ENCODE measurements around the gene ARMC9. TPM values are rescaled to one million over a fixed set of nuclear protein-coding genes. Genes with fewer than 3 reads are reported as not detected.
A peak's percentile ranks its signal among the peaks of the same experiment; 100 is the strongest.

ARMC9 gene
- total and polyA plus RNA-seq, 4 donors = 20.5 to 51.6 (median 38.6) TPM

- 47 to 74% methylated on average over 1 of the region's 1 CpG for WGBS, 2 donors
- no peak overlapping the region for H3K27ac ChIP-seq (ENCODE audit: low read depth in 1 of 2, low read length in 1 of 2)
- peaks cover 0 to 4% (median 0%) of the 10 kb centered on the region in 5 donors for H3K4me1 ChIP-seq (ENCODE audit: control insufficient read depth in 5 of 5, insufficient read depth in 5 of 5, low read length in 5 of 5)
- no peaks in the 10 kb centered on the region for H3K27me3 ChIP-seq (ENCODE audit: control insufficient read depth in 3 of 3, insufficient read depth in 3 of 3, low read length in 2 of 3)
- no peak overlapping the region for H3K9ac ChIP-seq (ENCODE audit: insufficient read depth in 1 of 2, low read length in 2 of 2)
- DNase-seq (no peak), ATAC-seq (ENCODE audit: insufficient read depth, low FRiP score) (no peak)
- TF ChIP-seq CTCF (IDR thresholded peaks at IDR 0.05; ENCODE audit: control extremely low read depth, extremely low read depth) = no peak
- no peaks in the 10 kb centered on the region for H3K36me3 ChIP-seq (ENCODE audit: control insufficient read depth in 4 of 4, insufficient read depth in 4 of 4, low read length in 4 of 4)
- no peak overlapping the region for H3K4me3 ChIP-seq
- peaks cover 0 to 3% (median 0%) of the 10 kb centered on the region in 4 donors for H3K9me3 ChIP-seq (ENCODE audit: control insufficient read depth in 4 of 4, insufficient read depth in 3 of 4, low read length in 3 of 4)
These were observed 121.4 kb downstream of the ARMC9 start for GRCh38 chr2:231319867-231320266.

GRCh38 chr2:231321021-231321420 lies 122.6 kb downstream of the ARMC9 start:
- peaks cover 0 to 4% (median 0%) of the 10 kb centered on the region in 5 donors for H3K4me1 ChIP-seq (ENCODE audit: control insufficient read depth in 5 of 5, insufficient read depth in 5 of 5, low read length in 5 of 5)
- H3K9ac ChIP-seq (ENCODE audit: insufficient read depth in 1 of 2, low read length in 2 of 2) = no peak overlapping the region
- peaks cover 0 to 3% (median under 1%) of the 10 kb centered on the region in 4 donors for H3K9me3 ChIP-seq (ENCODE audit: control insufficient read depth in 4 of 4, insufficient read depth in 3 of 4, low read length in 3 of 4)
- peak overlapping the region in 1 of 2 donors; percentile 17 for H3K27ac ChIP-seq (ENCODE audit: low read depth in 1 of 2, low read length in 1 of 2)
- 52 to 67% methylated on average over 7 of the region's 7 CpGs for WGBS, 2 donors
- H3K4me3 ChIP-seq = no peak overlapping the region
- ATAC-seq (ENCODE audit: insufficient read depth, low FRiP score) (peak; percentile 34), DNase-seq (peak; percentile 28 to 51 (median 34))
- no peaks in the 10 kb centered on the region for H3K27me3 ChIP-seq (ENCODE audit: control insufficient read depth in 3 of 3, insufficient read depth in 3 of 3, low read length in 2 of 3)
- TF ChIP-seq CTCF (IDR thresholded peaks at IDR 0.05; ENCODE audit: control extremely low read depth, extremely low read depth) = no peak
- H3K36me3 ChIP-seq (ENCODE audit: control insufficient read depth in 4 of 4, insufficient read depth in 4 of 4, low read length in 4 of 4) = no peaks in the 10 kb centered on the region

- ATAC-seq (ENCODE audit: insufficient read depth, low FRiP score) = peak; percentile 55
- Histone ChIP-seq H3K27ac (ENCODE audit: low read depth in 1 of 2, low read length in 1 of 2) (peak overlapping the region in 1 of 2 donors; percentile 2), H3K4me3 (no peak overlapping the region), H3K27me3 (ENCODE audit: control insufficient read depth in 3 of 3, insufficient read depth in 3 of 3, low read length in 2 of 3) (no peaks in the 10 kb centered on the region), H3K9ac (ENCODE audit: insufficient read depth in 1 of 2, low read length in 2 of 2) (no peak overlapping the region), H3K36me3 (ENCODE audit: control insufficient read depth in 4 of 4, insufficient read depth in 4 of 4, low read length in 4 of 4) (no peaks in the 10 kb centered on the region), H3K9me3 (ENCODE audit: control insufficient read depth in 4 of 4, insufficient read depth in 3 of 4, low read length in 3 of 4) (peaks cover 0 to 3% (median under 1%) of the 10 kb centered on the region in 4 donors), H3K4me1 (ENCODE audit: control insufficient read depth in 5 of 5, insufficient read depth in 5 of 5, low read length in 5 of 5) (peaks cover 0 to 4% (median 0%) of the 10 kb centered on the region in 5 donors)
- DNase-seq = peak in 2 of 3 donors; percentile 16 to 27
- WGBS, 2 donors = 30 to 65% methylated on average over 22 of the region's 22 CpGs
- TF ChIP-seq CTCF (IDR thresholded peaks at IDR 0.05; ENCODE audit: control extremely low read depth, extremely low read depth) = no peak
These were observed 123.3 kb downstream of the ARMC9 start for GRCh38 chr2:231321556-231322334.

Measured in lung (tissue), 12 donors.